HG03066 (cell line): Measurements from ENCODE around the gene ZNF534.
"Not testable (repeated sequence)": the region's sequence is repeated elsewhere in the genome, so short reads cannot be mapped to it uniquely, and the experiment has no call there.

ENCODE experiments used
- ATAC-seq: cut with Tn5 transposase; IDR thresholded peaks from one replicate; pipeline ENCODE4 v1.9.1; 2021; ENCODE audit warnings: low read depth; ENCODE audit not compliant: unreplicated experiment

ZNF534 gene

DNA sequence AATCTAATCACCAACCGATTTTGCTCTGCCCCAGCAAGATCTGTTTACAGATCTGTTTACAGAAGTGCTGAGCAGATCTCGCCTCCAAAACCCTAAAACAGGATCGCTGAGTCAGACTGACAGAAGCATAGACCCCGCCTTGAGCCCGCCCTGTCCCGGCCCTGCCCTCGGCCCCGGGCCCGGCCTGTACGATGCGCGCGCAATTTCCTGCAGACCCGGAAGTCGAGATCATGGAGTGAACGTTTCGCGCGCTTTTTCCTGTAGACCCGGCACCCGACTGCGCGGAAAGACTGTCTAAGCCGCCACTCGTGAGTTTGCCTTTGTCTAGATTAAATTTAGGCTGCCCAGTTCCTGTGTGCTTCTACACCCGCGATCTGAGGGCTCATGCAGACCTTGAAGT, at the start of gene ZNF534:
TSS of gene ZNF534 (plus strand) at position 212 of the 400 bp plus-strand sequence. CDS start 2,327 bp downstream, outside the sequence.
- no peak for ATAC-seq

DNA sequence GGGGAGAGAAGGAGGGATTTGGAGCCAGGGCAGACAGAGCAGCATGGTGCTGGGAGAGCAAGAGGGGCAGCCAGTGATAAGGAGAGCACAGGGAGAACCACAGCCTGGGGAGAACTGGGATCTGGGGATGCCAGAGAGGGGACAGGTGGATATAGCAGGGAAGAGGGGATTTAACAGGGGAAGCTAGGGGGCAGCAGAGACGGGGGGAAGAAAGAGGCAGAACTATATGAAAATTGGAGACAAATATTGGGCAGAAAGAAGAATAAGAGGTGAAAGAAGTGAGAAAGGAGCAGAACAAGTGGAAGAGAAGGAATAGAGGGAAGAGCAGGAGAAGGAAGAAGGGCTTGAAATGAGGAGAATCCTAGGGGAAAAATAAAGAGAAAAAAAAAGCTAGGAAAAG, 37.8 kb upstream of the ZNF534 start:
- ATAC-seq: no peak

DNA sequence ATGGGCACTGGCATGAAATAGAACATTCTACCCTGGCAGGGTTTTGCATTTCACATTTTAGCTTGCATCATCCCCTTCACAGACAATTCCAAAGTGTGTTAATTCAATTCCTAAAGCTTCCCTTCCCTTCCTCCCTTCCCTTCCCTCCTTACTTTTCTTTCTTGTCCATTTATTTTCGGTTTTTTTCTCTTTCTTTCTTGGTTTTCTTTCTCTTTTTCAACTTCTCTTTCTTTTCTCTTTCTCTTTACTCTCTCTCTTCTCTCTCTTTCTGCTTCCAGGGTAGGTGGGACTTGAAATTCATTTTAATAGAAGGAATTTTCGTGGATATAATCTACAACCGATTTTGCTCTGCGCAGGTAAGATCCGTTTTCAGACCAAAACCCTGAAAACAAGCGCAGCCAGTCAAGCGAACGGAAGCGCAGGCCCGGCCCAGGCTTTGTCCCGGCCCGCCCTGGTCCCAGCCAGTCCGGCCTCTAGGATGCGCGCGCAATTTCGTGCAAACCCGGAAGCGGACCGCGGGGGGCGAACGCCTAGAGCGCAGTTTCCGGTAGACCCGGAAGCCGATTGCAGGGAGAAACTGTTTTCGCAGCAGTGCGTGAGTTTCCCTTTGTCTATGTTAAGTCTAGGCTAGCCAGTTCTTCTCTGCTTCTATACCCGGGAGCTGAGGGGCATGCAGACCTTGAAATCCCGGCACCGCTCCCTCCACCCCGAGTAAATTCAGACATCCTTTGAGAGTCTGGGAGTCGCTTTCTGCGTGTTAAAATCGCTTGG, 31.5 kb upstream of the ZNF534 start, which contains the start of gene ZNF528:
TSS of gene ZNF528 (plus strand) at position 540 of the 771 bp plus-strand sequence. CDS start 4,165 bp downstream, outside the sequence.
- no peak for ATAC-seq

DNA sequence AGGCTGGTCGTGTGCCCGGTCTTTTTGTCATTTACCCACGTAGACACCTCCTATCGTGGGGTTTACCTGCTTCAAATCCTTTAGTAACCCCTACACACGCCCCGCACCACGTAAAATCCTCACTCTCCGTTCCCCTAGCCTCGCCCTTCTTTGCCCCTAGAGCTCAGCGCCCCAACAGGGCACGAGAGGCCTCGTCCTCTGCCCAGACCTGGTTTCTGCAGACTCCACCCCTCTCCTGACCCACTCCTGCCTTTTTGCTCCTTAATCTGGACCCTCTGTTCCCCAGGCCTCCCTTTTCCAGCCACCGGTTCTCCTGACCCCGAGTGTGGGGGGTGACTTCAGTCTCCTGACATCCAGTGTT, 30.9 kb upstream of the ZNF534 start:
- no peak for ATAC-seq

DNA sequence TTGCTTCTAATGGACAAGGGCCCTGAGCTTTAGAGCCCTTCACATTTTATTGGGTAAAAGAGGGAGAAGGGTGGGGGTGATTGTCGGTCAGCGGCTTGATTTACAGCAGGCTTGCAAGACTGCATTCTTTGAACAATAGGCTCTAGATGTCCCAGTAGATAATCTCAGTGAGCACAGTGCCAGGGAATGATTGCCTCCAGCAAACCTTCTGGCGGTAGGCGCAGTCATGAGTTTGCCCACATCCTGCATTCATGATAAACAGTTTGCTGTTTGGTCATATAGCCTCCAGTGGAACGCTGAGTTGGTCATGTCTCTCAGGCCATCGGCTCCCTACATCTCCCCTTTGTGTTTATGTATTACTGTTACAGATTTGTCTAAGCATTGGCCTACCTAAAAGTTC, 18.7 kb upstream of the ZNF534 start:
- no peak for ATAC-seq

DNA sequence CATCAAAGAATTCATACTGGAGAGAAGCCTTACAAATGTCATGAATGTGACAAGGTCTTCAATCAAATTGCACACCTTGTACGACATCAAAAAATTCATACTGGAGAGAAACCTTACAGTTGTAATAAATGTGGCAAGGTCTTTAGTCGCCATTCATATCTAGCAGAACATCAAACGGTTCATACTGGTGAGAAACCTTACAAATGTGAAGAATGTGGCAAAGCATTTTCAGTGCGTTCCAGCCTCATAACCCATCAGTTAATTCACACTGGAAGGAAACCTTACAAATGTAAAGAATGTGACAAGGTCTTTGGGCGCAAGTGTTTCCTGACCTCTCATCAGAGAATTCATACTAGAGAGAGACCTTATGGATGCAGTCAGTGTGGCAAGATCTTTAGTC, 13.2 kb upstream of the ZNF534 start:
- ATAC-seq: no peak

DNA sequence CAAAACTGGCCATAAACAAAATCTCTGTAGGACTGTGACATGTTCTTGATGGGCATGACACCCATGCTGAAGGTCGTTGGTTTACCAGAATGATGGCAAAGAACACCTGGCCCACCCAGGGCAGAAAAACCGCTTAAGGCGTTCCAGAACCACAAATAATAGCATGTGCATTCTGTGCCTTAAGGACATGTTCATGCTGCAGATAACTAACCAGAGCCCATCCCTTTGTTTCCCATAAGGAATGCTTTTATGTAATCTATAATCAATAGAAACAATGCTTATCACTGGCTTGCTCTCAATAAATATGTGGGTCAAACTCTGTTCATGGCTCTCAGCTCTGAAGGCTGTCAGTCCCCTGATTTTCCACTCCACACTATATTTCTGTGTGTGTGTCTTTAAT, 13.2 kb downstream of the ZNF534 start:
- no peak for ATAC-seq

DNA sequence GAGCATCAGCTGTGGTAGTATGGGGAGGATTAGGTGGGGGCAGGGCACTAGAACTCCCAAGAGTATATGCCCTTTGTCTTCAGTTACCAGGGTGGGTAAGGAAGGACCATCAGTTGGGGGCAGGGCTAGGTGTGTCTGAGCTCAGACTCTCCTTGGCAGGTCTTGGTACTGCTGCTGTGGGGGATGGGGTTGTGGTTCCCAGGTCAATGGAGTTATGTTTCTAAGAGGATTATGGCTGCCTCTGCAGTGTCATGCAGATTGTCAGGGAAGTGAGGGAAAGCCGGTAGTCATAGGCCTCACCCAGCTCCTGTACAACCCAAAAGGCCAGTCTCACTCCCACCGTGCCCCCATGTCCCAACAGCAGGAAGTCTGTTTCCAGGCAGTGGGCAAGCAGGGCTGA, 15.6 kb downstream of the ZNF534 start:
- ATAC-seq: no peak

DNA sequence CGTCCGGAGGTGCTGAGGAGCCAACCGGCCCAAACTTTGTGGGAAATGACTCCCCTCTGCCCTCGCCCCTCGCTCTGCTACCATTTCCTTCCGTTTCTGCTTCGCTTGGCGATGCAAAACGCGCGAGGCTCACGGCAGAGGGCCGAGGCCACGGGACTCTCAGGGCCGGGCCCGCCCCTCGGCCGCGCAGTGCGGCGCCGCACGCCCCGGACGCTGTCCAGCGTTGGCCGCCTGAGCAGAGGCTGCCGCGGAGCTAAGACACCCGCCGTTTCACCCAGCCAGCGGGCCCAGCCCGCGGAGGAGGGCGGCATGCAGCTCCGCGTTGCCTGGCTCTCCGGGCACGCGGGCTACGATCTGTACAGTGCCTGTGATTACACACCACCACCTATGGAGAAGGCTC, 22.3 kb downstream of the ZNF534 start:
- no peak for ATAC-seq

DNA sequence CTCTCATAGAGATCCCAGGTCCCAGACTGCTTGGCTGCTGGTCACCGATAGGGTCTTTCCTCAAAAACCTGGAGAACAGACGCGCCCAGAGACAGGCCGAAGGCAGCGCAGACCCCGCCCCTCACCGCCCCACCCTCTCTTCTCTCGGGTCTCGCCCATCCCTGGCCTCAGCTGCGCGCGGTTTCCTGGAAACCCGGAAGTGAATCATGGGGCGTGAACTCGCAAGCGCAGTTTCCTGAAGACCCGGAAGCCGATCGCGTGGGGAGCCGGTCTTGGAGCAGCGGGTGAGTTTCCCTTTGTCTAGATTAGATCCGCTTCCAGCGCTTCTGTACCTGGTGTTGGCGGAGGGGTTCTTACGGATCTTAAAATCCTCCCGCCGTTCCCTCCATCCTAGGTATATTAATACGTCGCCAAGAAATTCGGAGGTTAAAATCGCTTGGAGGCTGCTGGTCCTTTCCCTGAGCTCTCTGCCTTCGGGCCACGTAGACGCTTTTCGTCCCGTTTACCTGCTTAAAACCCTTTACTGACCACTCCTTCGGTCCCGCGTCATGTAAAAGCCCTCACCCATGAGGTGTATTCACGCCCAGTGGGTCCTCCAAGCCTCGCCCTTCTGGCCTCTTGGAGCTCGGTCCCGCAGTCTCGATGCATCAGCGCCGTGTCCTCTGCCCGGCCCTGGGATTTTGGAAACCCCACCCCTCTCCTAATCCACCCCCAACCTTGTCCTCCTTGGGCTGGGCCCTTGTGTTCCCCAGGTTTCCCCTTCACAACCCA, 24.6 kb downstream of the ZNF534 start, which contains the start of gene ZNF578:
TSS of gene ZNF578 (plus strand) at position 230 of the 771 bp plus-strand sequence. CDS start 48,293 bp downstream, outside the sequence.
- ATAC-seq: no peak

DNA sequence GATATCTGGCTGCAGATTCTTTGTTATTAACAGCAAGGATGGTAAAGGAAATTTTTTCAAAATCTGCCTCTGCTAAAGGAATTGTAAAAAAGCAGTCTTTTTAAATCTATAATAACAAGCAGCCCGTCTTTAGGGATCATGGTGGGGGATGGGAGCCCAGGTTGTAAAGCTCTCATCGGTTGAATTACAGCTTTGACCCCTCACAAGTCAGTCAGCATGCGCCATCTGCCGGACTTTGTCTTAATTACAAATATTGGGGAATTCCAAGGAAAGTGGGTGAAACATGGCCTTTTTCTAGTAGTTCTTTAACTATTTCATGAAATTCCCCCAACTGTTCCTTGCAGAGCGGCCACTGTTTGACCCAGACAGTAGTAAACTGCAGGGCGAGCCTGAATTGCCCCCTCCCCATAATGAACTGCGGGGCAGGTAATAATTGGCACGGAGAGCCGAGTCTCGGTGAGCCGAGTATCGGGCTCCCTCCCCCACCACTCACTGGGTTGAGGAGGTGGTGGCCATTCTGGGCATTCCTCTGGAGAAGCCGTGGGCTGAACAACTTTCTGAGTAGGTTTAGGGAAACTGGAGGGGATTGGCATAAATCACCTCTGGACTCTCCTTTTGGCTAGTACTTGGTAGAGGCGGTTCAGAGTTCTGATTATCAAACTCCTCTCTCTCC, 36.0 kb downstream of the ZNF534 start:
- ATAC-seq: no peak

DNA sequence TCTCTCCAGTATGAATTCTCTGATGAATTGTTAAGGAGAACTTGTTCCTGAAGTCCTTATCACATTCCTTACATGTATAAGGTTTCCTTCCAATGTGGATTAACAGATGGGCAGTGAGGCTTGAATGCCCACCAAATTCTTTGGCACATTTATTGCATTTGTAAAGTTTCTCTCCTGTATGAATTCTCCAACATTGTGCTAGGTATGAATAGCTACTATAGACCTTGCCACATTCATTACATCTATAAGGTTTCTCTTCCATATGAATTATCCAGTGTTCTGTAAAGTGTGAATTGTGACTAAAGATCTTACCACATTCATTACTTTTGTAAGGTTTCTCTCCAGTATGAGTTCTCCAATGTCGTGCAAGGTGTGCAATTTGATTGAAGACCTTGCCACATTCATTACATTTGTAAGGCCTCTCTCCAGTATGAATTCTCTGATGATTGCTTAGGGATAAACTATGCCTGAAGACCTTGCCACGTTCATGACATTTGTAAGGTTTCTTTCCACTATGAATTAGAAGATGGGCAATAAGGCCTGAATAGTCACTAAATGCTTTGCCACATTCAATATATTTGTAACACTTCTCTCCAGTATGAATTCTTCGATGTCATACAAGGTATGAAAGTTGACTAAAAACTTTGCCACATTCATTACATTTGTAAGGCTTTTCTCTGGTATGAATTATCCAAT, 44.9 kb downstream of the ZNF534 start:
- no peak for ATAC-seq

DNA sequence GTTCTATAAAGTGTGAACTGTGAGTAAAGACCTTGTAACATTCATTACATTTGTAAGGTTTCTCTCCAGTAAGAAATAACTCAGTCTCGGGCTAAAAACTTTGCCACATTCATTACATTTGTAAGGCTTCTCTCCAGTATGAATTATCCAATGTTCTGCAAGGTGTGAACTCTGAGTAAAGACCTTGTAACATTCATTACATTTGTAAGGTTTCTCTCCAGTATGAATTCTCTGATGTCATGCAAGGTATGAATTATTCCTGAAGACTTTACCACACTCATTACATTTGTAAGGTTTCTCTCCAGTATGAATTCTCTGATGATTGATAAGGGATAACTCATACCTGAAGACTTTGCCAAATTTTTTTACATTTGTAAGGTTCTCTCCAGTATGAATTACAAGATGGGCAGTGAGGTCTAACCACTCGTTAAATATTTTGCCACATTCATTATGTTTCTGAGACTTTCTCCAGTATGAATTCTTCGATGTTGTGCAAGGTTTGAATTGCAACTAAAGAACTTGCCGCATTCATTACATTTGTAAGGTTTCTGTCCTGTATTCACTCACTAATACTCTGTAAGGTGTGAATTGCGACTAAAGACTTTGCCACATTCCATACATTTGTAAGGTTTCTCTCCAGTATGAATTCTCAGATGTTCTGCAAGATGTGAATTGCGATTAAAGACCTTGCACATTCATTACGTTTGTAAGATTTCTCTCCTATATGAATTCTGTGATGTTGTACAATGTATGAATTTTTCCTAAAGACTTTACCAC, 45.6 kb downstream of the ZNF534 start:
- ATAC-seq: no peak

DNA sequence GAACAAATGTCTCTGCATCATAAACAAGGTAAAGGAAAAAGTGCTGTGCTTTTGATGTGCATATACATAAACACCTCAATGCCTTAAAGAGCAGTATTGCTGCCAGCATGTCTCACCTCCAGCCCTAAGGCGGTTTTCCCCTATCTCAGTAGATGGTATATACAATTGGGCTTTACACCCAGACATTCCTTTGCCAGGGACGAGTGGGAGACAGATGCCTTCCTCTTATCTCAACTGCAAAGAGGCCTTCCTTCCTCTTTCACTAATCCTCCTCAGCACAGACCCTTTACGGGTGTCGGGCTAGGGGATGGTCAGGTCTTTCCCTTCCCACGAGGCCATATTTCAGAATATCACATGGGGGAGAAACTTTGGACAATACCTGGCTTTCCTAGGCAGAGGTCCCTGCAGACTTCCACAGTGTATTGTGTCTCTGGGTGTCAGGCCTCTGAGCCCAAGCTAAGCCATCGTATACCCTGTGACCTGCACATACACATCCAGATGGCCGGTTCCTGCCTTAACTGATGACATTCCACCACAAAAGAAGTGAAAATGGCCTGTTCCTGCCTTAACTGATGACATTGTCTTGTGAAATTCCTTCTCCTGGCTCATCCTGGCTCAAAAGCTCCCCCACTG, 55.3 kb downstream of the ZNF534 start:
- not testable (repeated sequence) for ATAC-seq

DNA sequence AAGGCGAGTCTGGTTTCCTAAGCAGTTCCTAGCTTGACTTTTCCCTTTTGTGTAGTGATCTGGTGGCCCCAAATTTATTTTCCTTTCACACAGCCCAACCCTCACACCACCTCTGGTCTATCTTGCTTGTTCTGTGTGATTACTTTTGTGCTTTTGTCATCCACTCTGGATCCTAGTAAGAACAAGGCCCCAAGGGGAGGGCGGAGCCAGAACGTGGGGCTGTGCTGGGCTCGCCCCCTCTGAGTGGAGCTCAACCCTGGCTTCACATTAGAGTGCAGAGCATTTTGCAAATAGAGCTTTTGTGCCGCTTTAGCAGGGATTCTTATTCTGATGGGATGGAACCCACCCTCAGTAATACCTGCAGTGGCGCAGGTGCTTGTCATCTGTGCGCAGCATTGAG, 56.1 kb downstream of the ZNF534 start:
- ATAC-seq: not testable (repeated sequence)

DNA sequence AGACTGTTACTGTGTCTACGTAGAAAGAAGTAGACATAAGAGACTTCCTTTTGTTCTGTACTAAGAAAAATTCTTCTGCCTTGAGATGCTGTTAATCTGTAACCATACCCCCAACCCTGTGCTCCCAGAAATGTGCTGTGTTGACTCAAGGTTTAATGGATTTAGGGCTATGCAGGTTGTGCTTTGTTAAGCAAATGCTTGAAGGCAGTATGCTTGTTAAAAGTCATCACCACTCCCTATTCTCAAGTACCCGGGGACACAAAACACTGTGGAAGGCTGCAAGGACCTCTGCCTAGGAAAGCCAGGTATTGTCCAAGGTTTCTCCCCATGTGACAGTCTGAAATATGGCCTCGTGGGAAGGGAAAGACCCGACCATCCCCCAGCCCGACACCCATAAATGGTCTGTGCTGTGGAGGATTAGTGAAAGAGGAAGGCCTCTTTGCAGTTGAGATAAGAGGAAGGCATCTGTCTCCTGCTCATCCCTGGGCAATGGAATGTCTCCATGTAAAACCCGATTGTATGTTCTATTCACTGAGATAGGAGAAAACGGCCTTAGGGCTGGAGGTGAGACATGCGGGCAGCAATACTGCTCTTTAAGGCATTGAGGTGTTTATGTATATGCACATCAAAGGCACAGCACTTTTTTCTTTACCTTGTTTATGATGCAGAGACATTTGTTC, 56.8 kb downstream of the ZNF534 start:
- not testable (repeated sequence) for ATAC-seq

DNA sequence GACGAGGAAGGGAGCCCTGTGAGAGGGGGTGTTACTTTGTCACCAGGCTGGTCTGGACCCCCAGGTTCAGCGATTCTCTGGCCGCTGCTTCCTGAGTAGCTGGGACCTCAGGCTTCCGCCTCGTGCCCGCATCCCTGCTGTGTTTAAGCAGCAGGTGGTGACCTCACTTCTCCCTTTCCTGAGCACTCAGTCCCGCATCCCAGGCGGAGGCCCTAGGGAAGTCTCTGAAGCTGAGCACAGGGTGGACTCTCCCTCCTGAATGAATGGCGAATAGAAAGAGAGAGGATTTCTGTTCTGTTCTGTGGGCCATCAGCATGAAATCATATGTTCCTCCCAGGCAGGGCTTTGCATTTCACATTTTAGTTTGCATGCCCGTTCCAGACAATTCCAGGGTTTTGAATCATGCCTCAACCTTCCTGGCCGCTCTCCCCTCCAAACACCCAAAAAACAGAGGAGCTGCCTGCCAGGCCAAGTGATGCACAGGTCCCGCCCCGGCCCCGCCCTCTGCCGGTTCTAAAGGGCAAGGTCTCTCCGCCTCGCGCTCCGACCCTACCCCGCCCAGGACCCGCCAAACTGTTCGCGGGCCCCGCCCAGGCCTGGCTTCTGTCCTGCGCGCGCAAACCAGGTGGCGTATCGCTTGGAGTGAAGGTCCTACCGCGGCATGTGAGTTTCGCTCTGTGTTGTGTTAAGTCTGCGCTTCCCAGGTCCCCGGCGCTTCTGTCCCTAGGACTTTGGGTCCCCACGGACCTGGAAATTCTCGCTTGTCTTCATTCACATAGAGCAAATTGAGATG, 63.4 kb downstream of the ZNF534 start:
- no peak for ATAC-seq

DNA sequence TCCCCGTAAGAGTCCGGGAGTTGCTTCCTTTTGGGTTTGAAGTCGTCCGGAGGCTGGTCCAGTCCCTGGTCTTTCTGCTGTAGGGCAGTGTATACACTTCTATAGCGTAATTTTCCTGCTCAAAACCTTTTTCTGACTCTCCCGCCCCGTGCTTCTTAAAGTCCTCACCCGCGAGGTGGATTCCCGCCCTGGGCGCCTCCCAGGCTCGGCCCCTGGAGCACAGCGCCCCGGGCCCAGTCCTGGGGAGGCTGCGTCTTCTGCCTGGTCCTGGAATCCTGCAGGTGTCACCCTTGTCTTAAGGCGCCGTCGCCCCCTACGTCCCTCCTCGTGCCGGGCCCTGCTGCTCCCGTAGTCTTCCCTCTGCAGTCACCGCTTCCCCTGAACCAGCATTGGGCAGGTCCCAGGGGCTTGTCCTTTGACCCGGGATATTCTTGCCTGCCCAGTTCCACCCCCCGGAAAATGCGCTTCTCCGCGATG, 64.1 kb downstream of the ZNF534 start:
- no peak for ATAC-seq
